ENCODE data around the gene NIPA2.
"Not testable (repeated sequence)": the region's sequence is repeated elsewhere in the genome, so short reads cannot be mapped to it uniquely, and the experiment has no call there.

Gene NIPA2

GRCh38 chr15:22838292-22839042, at the start of gene NIPA2:
Gene NIPA2 (plus strand): TSS chr15:22838666. CDS start chr15:22851732, 13,066 bp downstream.
- peak; percentile 99 for DNase-seq (ENCODE audit: low spot score)

GRCh38 chr15:22794063-22794462, 44.4 kb upstream of the NIPA2 start:
- no peak for DNase-seq (ENCODE audit: low spot score)

DNA sequence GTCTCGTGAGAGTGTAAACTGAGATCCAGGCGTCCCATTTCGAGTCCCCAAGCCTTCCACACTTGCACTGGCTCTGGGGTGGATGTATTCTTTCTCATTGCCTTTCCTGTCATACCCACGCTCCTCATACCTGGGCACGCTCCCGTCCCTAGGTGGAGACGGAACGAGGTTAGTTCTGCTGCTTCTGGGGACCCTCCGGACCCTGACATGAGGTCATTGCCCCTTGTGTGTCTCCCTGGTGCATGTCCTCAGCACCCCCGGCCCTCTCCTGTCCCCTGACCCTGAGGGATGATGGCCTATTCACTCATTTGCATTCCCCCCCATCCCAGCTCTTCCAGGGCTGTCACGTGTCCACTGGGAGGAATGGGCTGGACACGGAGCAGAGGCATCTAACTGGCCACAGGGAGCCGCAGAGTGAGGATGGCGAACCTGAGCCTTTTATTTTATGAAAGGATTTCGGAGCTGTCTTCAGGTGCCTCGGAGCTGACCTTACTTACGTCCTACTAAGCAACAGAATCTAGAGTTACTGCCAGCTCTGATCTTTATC, 43.8 kb upstream of the NIPA2 start:
- DNase-seq (ENCODE audit: low spot score), result no peak

GRCh38 chr15:22795206-22796063, 43.0 kb upstream of the NIPA2 start:
- no peak for DNase-seq (ENCODE audit: low spot score)

GRCh38 chr15:22796079-22796478, 42.4 kb upstream of the NIPA2 start:
- no peak for DNase-seq (ENCODE audit: low spot score)

- DNase-seq (ENCODE audit: low spot score), result no peak
Measured at GRCh38 chr15:22799902-22800301, 38.6 kb upstream of the NIPA2 start.

GRCh38 chr15:22803006-22803405, 35.5 kb upstream of the NIPA2 start:
- DNase-seq (ENCODE audit: low spot score), result not testable (repeated sequence)

DNA sequence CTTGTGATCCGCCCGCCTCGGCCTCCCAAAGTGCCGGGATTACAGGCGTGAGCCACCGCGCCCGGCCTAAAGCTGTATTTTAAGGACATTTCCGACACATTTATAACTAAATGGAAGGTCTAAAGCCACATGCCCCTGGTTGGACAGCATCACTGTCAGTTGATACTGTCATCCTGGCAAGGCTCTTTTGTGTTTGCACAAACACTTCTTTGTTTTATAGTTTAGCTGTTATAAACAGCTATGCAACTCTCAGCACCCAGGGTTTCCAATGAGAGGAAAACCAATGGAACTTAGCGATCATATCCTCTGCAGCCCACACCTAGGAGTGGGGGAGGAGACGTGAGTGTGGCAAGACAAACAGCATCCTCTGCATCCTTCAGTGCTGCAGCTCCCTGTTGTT, 32.3 kb upstream of the NIPA2 start:
- no peak for DNase-seq (ENCODE audit: low spot score)

DNA sequence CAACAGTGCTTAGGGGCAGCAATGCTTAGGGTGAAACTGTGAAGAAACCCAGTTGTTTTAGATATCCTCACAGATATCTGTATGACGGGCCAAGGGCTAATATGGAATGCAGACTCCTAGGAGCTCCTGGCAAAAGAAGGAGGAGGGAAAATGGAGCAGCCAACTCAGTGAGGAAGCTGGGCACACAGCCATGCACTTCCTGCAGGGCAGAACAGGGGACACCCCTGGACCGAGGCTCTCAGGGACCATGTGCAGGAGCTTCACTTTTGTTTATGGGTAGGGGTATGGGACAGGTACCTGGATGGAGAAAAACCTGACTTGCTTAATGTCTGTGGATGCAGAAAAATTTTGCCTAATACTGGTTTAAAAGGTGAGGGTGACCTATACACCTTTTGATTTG, 31.8 kb upstream of the NIPA2 start:
- DNase-seq (ENCODE audit: low spot score), result no peak

GRCh38 chr15:22807831-22808230, 30.6 kb upstream of the NIPA2 start:
- not testable (repeated sequence) for DNase-seq (ENCODE audit: low spot score)

DNA sequence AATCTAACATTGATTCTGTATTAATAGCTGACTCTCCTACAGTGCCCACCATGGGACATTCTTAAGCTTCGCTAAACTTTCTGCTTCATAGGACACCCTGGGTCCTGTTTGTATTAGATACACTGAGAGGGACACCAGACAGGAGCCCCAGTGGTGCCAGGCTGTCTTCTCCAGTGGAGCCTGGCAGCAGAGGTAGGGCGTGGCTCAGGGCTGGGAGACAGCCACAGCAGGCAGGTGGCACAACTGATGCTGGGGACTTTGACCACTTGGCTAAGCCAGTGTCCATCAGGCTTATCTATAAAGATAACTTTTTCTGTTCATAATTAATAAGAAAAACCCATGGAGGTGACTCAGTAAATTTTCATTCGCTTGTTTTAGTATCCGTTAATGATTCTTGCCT, 30.2 kb upstream of the NIPA2 start:
- no peak for DNase-seq (ENCODE audit: low spot score)

GRCh38 chr15:22808761-22809280, 29.6 kb upstream of the NIPA2 start:
- DNase-seq (ENCODE audit: low spot score), result no peak

DNA sequence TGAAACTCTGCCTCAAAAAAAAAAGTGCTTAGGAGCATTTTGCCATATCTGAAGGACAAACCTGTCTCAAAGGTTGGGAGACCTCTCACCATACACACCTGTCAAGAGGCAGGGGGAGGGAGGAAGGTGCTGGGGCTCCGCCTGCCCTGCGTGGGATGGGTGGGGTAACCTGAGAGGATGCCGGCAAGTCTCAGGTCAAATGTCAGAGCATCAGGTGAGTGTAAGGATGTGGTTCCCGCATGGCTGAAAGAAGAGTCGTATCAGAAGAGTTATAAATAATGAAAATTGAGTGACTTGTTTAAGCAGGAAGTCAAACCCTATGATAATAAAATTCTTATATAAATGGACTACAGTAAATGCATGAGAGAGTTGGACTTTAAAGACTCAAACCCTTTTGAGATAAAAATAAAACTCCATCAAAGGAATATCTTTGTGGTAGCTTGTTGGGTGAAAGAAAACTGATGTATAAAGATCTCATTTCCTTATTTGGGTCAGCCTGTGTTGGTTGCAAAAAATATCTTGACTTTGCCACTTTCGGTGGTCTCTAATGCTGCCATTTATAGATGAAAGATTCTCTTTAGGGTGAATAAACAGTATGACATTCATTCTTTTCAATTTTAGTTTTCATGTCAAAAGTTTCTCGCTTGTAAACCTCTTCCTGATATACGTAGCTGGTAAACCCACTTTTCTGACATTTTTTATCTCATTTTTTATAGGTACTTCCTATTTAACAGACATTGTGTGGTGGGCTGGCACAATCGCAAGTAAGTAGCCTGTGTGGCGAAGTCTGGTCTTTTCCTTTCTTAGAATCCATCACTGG, 28.2 kb upstream of the NIPA2 start:
- DNase-seq (ENCODE audit: low spot score), result no peak

GRCh38 chr15:22810853-22811338, 27.6 kb upstream of the NIPA2 start:
- no peak for DNase-seq (ENCODE audit: low spot score)

DNA sequence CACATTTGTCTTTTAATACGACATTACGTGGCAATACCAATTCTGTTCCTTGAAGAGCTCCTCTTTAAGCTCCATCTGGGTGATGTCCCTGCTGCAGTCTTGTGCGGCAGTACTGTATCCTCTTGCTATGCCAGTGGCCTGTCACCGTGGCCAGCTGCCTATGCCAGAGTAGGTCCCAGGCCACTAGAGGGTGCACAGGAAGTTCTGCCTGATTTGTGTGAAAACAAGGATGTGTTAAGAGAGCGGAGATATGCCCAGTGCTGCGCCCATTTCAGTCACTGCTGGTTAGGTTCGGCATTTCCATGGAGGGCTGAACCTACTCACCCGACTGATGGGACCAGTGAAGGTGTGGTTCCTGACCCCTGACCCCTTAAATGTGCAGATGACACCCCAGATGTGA, 26.8 kb upstream of the NIPA2 start:
- DNase-seq (ENCODE audit: low spot score), result peak; percentile 38

GRCh38 chr15:22813844-22814243, 24.6 kb upstream of the NIPA2 start:
- no peak for DNase-seq (ENCODE audit: low spot score)

GRCh38 chr15:22815766-22816165, 22.7 kb upstream of the NIPA2 start:
- DNase-seq (ENCODE audit: low spot score), result no peak

GRCh38 chr15:22819651-22820050, 18.8 kb upstream of the NIPA2 start:
- no peak for DNase-seq (ENCODE audit: low spot score)

DNA sequence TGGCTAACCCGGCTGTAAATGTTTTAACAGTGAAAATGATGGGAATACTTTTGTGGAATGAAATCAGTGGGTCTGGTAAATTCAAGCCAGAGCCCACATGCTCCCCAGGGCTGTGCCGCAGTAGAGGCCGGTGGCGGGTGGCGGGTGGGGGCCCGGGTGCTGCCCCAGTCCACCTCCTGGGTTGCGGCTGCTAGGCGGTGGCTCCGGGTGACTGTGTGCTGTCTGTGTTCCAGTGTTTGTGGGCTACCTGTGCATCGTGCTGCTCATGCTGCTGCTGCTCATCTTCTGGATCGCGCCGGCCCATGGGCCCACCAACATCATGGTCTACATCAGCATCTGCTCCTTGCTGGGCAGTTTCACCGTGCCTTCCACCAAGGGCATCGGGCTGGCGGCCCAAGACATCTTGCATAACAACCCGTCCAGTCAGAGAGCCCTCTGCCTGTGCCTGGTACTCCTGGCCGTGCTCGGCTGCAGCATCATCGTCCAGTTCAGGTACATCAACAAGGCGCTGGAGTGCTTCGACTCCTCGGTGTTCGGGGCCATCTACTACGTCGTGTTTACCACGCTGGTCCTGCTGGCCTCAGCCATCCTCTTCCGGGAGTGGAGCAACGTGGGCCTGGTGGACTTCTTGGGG, 14.9 kb upstream of the NIPA2 start:
- no peak for DNase-seq (ENCODE audit: low spot score)

DNA sequence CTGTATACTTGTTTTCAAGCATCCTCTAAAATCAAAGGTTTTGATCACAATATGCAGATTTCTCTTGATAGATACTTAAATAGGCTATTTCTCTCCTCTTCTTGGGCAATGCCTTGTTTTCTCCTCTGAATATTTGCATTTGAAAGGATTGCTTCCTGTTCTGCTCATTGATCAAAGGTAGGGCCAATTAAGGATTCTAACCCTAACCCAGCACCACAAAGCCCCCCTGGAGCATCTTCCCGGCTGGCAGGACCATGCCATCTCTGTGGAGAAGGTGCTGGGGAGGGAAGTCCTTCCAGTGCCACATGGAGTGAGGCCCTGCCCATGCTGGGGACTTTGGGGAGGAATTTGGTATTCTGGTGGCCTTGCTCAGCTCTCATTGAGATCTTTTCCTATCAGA, 11.3 kb upstream of the NIPA2 start:
- no peak for DNase-seq (ENCODE audit: low spot score)

DNA sequence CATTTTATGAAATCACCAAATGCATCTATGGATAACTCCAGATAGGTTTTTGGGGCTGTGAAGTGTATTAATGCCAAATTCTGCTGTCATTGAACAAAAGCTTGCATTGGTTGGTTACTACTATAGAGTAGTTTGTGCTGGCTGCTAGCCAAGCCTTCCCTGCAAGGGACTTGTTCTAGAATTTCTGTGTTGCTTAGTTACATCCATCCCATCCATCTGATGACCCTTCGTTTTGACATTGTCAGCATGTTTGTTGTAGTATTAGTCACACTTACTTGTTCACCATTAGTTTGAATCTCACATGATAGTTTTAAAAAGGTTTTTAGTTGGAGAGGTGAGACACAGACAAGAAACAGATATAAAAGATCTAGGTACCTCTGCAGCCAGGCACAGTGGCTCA, 7.0 kb upstream of the NIPA2 start:
- DNase-seq (ENCODE audit: low spot score), result no peak

Measured in hematopoietic multipotent progenitor cell treated with erythropoietin and hydrocortisone succinate and interleukin-3 and kit ligand, for 17 days (in vitro differentiated cells).